Brain microvascular endothelial cell (primary cell): ENCODE results near the gene DARS1.

Experiments
- DNase-seq: peaks from one replicate; pipeline ENCODE4 v3.0.0-alpha.2; 2020
- H3K27ac ChIP-seq: fragments of 250-450 bp; sonication (Bioruptor Pico); 2 replicates; pipeline ENCODE4 v1.5.1; 2020; ENCODE audit warnings: mild to moderate bottlenecking, moderate library complexity
- H3K27me3 ChIP-seq: fragments of 250-450 bp; sonication (Bioruptor Pico); replicated peaks from 2 replicates; pipeline ENCODE4 v1.5.1; 2020; ENCODE audit warnings: mild to moderate bottlenecking
- H3K36me3 ChIP-seq: fragments of 250-450 bp; sonication (Bioruptor Pico); replicated peaks from 2 replicates; pipeline ENCODE4 v1.5.1; 2020; ENCODE audit warnings: mild to moderate bottlenecking
- H3K4me3 ChIP-seq: 2 replicates; pipeline ENCODE4 v1.5.1; 2011; ENCODE audit warnings: low read depth, mild to moderate bottlenecking, control low read depth, low read length, moderate library complexity
- in situ Hi-C: cut with HindIII; loops from 2 replicates; pipeline ENCODE4 v1.10.0; 2017; ENCODE audit warnings: low sequenced_read_pairs, low pct_ligation_motif_present
- TF ChIP-seq, protein P1 (sequence below): IDR thresholded peaks from 2 replicates; pipeline ENCODE4 v1.5.1; 2011; ENCODE audit warnings: low read depth, mild to moderate bottlenecking, moderate library complexity, low read length, control low read depth, inconsistent platforms; ENCODE audit errors: missing control alignments

DARS1 gene

DNA sequence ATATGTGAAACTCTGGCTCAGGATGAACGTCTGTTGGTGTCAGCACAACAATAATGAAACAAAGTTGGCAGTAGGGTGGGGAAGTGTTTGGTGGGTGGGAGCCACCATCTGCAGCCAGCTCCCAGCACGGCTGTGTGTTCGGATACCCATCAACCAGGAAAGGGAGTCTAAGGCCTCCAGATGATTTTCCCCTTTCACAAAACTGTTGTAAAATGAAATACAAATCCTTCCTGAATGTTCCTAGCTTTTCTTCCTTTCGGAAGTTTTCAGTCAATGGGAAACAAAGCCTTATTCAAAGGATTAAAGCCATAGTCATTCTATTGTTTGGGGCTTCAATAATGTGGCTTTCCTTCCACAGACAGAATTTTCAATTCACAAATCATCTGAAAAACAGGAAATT lies 14.5 kb upstream of the DARS1 start:
- H3K27ac ChIP-seq: no peak overlapping the region
- TF ChIP-seq, protein P1, sequence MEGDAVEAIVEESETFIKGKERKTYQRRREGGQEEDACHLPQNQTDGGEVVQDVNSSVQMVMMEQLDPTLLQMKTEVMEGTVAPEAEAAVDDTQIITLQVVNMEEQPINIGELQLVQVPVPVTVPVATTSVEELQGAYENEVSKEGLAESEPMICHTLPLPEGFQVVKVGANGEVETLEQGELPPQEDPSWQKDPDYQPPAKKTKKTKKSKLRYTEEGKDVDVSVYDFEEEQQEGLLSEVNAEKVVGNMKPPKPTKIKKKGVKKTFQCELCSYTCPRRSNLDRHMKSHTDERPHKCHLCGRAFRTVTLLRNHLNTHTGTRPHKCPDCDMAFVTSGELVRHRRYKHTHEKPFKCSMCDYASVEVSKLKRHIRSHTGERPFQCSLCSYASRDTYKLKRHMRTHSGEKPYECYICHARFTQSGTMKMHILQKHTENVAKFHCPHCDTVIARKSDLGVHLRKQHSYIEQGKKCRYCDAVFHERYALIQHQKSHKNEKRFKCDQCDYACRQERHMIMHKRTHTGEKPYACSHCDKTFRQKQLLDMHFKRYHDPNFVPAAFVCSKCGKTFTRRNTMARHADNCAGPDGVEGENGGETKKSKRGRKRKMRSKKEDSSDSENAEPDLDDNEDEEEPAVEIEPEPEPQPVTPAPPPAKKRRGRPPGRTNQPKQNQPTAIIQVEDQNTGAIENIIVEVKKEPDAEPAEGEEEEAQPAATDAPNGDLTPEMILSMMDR: no peak

DNA sequence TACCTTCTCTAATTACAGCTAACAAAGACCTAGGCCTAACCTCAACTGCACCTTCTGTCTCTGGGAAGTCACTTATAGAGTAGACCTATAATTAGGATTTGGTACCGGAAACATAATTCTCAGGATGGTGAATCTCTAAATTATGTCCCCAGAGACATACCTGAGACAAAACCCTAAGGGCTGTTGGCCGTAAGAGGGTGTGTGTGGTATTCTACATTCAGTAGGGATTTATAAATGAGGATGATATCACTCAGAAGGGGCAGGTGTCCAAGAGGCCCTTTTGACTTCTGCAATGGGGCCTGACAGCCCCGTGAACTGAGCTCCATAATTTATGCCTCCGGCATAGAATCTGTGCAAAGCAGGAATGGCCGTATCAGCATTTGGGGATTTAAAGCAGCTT lies 13.5 kb upstream of the DARS1 start:
- no peak for DNase-seq
- in situ Hi-C loops: no loop called here
- H3K27me3 ChIP-seq: no peaks in the 10 kb centered on the region
- TF ChIP-seq, protein P1: no peak
- H3K36me3 ChIP-seq: no peaks in the 10 kb centered on the region
- H3K4me3 ChIP-seq: no peak overlapping the region
- no peak overlapping the region for H3K27ac ChIP-seq

More for the DNA sequence above, 14.5 kb upstream of the DARS1 start:
- Histone ChIP-seq H3K36me3 (no peaks in the 10 kb centered on the region), H3K4me3 (no peak overlapping the region), H3K27me3 (no peaks in the 10 kb centered on the region)
- in situ Hi-C loops: no loop called here
- DNase-seq: no peak

DNA sequence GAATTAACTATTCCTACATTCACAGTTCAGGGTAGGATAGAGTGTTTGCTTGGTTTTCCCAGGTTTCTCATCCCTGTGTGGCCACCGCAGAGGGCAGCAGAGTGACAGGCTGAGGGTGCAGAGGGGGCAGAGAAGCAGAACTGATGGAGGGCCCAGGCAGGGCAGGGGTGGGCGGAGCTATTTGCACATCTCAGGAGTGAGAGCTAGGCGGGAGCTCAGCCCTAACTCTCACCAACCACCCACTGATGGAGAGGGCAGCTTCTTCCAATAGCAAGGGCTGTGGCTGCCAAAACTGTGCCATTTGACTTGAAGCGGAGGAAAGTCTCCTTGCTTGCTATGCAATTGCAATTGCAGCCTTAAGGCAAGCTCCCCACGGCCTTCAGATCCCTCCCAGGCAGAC lies 12.0 kb upstream of the DARS1 start:
- in situ Hi-C loops: no loop called here
- TF ChIP-seq, protein P1: peak; percentile 24
- Histone ChIP-seq H3K36me3 (no peaks in the 10 kb centered on the region), H3K27me3 (no peaks in the 10 kb centered on the region), H3K4me3 (no peak overlapping the region), H3K27ac (no peak overlapping the region)
- no peak for DNase-seq

DNA sequence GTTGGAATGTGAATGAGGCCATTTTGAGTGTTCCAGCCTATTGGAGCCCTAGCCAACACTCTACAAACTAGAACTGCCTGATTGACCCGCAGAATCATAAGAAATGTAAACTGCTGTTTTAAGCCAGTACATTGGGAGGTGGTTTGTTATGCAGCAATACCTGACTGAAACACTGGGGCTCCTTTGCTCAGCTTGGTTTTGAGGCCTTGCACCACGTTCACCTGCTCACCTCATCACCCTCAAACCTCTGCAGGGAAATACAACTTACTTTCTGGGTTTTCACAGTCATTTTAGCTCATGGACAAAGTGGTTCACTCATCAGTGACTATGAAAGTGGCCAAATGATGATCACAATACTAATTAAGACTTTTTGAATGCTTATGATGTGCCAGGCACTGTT lies 10.9 kb upstream of the DARS1 start:
- in situ Hi-C loops: no loop called here
- Histone ChIP-seq H3K4me3 (no peak overlapping the region), H3K36me3 (no peaks in the 10 kb centered on the region), H3K27ac (no peak overlapping the region), H3K27me3 (no peaks in the 10 kb centered on the region)
- no peak for DNase-seq
- TF ChIP-seq, protein P1: no peak

DNA sequence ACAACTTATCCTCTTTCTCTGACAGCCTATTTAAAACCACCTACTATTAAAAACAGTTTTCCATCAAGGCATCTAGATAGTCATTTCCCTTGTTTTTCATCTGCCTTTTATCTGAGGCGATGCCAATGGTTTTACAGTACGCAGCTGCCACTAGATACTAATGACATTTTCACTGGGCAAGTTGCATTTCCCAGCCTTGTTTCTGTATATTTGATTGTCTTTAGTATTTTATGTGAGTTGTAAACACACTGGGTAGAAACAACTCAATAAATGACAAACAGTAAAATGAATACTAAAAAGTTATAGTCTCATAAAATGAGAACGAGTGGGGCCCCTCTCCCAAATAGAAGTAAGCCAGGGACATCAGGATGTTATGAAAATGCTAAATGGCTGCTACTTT lies 8.9 kb upstream of the DARS1 start:
- Histone ChIP-seq H3K27me3 (no peaks in the 10 kb centered on the region), H3K27ac (no peak overlapping the region), H3K36me3 (no peaks in the 10 kb centered on the region), H3K4me3 (no peak overlapping the region)
- no peak for DNase-seq
- in situ Hi-C loops: no loop called here
- TF ChIP-seq, protein P1: no peak

DNA sequence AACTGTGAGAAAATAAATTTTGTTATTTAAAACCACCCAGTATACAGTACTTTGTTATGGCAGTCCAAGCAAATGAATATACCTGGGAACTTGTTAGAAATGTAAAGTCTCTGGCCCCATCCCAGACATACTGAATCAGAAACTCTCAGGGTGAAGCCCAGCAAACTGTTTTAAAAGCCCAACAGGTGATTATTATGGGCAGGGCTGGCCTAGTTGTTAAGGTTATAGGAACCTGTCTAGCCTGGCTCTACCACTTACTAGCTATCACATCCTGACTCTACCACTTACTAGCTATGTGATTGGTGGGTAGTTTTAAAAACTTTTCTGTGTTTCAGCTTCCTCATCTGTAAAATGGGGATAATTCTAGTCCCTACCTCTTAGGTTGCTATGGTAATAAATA lies 8.0 kb upstream of the DARS1 start:
- DNase-seq: no peak
- in situ Hi-C loops: no loop called here
- H3K27ac ChIP-seq: no peak overlapping the region
- H3K27me3 ChIP-seq: no peaks in the 10 kb centered on the region
- H3K36me3 ChIP-seq: no peaks in the 10 kb centered on the region
- TF ChIP-seq, protein P1: no peak
- no peak overlapping the region for H3K4me3 ChIP-seq
